ENCODE data around the gene LIN28B.

The LIN28B gene

GRCh38 chr6:104969108-104969507 is 12.2 kb downstream of the LIN28B start:
- no peaks in the 10 kb centered on the region for H3K9me3 ChIP-seq (ENCODE audit: control insufficient read depth, insufficient read depth, low read depth, low read length)
- H3K36me3 ChIP-seq (ENCODE audit: control insufficient read depth in 2 of 2, insufficient read depth in 1 of 2, low read length in 2 of 2): no peaks in the 10 kb centered on the region; a peak in 1 of 3 replicates
- ChIA-PET CTCF (interaction anchor here (0.6 to 1.9 kb wide), 5 partner anchors 10 to 109 kb away, joined by 3 to 7 read pairs (median 3); no protein-coding TSS in a partner anchor), POLR2A (interaction anchor here (1.1 to 1.5 kb wide), 2 partner anchors 12 kb away, joined by 9 to 10 read pairs; partner anchors contain the start of gene LIN28B)
- no peak for TF ChIP-seq REST (tag by site-specific recombination; IDR thresholded peaks at IDR 0.05)
- TF ChIP-seq ZNF558 (tag by site-specific recombination; IDR thresholded peaks at IDR 0.05): peak; percentile 95
- H3K27ac ChIP-seq (ENCODE audit: extremely low read depth, low read depth, low read length): no peak overlapping the region
- no peak overlapping the region for H3K4me3 ChIP-seq (ENCODE audit: low read depth, low read length)
- peaks cover 22% of the 10 kb centered on the region for H3K4me1 ChIP-seq (ENCODE audit: control insufficient read depth, insufficient read depth, low read length)

GRCh38 chr6:104969785-104970581 is 13.1 kb downstream of the LIN28B start:
- POLR2A ChIA-PET: interaction anchor here (1.1 kb wide), 1 partner anchor 12 kb away, joined by 9 read pairs; the partner anchor contains the start of gene LIN28B
- CTCF ChIA-PET: interaction anchor here (0.6 to 1.9 kb wide), 6 partner anchors 11 to 116 kb away, joined by 3 to 7 read pairs (median 3); no protein-coding TSS in a partner anchor
- H3K27ac ChIP-seq (ENCODE audit: extremely low read depth, low read depth, low read length): peak overlapping the region; percentile 33; the same call in 1 of the 2 replicates
- H3K4me3 ChIP-seq (ENCODE audit: low read depth, low read length): no peak overlapping the region
- H3K4me1 ChIP-seq (ENCODE audit: control insufficient read depth, insufficient read depth, low read length): peaks cover 22% of the 10 kb centered on the region
- no peaks in the 10 kb centered on the region; a peak in 1 of 3 replicates for H3K36me3 ChIP-seq (ENCODE audit: control insufficient read depth in 2 of 2, insufficient read depth in 1 of 2, low read length in 2 of 2)
- no peaks in the 10 kb centered on the region for H3K9me3 ChIP-seq (ENCODE audit: control insufficient read depth, insufficient read depth, low read depth, low read length)
- TF ChIP-seq ZSCAN23 (tag by site-specific recombination; IDR thresholded peaks at IDR 0.05): no peak
- TF ChIP-seq ZNF621 (tag by site-specific recombination; IDR thresholded peaks at IDR 0.05): no peak
- TF ChIP-seq ZNF843 (tag by site-specific recombination; IDR thresholded peaks at IDR 0.05): 0 out of 2 replicates have a peak, but pooled peaks have one; percentile 12
- TF ChIP-seq ZNF335 (tag by site-specific recombination; conservative IDR thresholded peaks at IDR 0.05): no peak
- no peak for TF ChIP-seq ZNF501 (tag by site-specific recombination; IDR thresholded peaks at IDR 0.05)
- TF ChIP-seq ZNF580 (tag by site-specific recombination; IDR thresholded peaks at IDR 0.05): no peak
- no peak for TF ChIP-seq ZNF174 (tag by site-specific recombination; IDR thresholded peaks at IDR 0.05)
- no peak for TF ChIP-seq BCL11A (tag by site-specific recombination; IDR thresholded peaks at IDR 0.05; ENCODE audit: low read depth)
- TF ChIP-seq PRDM1 (tag by site-specific recombination; IDR thresholded peaks at IDR 0.05): peak; percentile 72
- no peak for TF ChIP-seq ZNF48 (tag by site-specific recombination; IDR thresholded peaks at IDR 0.05)
- TF ChIP-seq ZNF645 (tag by site-specific recombination; IDR thresholded peaks at IDR 0.05): no peak
- TF ChIP-seq BCL6B (tag by site-specific recombination; IDR thresholded peaks at IDR 0.05): no peak
- TF ChIP-seq ZNF76 (tag by site-specific recombination; IDR thresholded peaks at IDR 0.05; ENCODE audit: borderline replicate concordance, low read depth): no peak
- TF ChIP-seq ZNF280C (tag by site-specific recombination; IDR thresholded peaks at IDR 0.05): no peak
- no peak for TF ChIP-seq ZNF404 (tag by site-specific recombination; IDR thresholded peaks at IDR 0.05)
- 0 out of 2 replicates have a peak, but pooled peaks have one; percentile 30 for TF ChIP-seq ZNF394 (tag by site-specific recombination; IDR thresholded peaks at IDR 0.05; ENCODE audit: borderline replicate concordance)
- peak; percentile 30; the same call in 1 of the 2 replicates for TF ChIP-seq TRIM28 (IDR thresholded peaks at IDR 0.05; ENCODE audit: borderline replicate concordance, low read length)
- peak; percentile 91 for TF ChIP-seq PRDM6 (tag by site-specific recombination; IDR thresholded peaks at IDR 0.05)
- TF ChIP-seq ZNF837 (tag by site-specific recombination; IDR thresholded peaks at IDR 0.05): no peak
- no peak for TF ChIP-seq SALL2 (tag by site-specific recombination; IDR thresholded peaks at IDR 0.05; ENCODE audit: borderline replicate concordance)

Data from HEK293 (cell line).